ENCODE results near the gene MFSD12. TPM values are rescaled to one million over a fixed set of nuclear protein-coding genes. Genes with fewer than 3 reads are reported as not detected.

The MFSD12 gene
- total and polyA plus RNA-seq, 2 of the 8 experiments (the other 6 are each of a cell fraction or from before 2014, with no cell fraction given): 59.6 to 71.3 TPM

DNA sequence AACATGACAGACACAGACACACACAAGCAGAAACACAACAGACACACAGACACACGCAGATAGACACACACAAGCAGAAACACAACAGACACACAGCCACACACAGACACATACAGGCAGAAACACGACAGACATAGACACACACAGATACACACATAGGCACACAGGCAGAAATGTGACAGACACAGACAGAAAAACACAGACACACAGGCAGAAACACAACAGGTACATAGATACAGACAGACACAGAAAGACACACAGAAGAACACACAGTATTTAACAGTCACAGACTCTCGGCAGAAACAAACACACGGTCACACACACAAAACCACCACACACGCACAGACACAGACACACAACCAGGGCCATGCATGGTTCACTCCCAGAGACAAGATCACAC, 48.4 kb upstream of the MFSD12 start (continued):
- TF ChIP-seq, protein P1, sequence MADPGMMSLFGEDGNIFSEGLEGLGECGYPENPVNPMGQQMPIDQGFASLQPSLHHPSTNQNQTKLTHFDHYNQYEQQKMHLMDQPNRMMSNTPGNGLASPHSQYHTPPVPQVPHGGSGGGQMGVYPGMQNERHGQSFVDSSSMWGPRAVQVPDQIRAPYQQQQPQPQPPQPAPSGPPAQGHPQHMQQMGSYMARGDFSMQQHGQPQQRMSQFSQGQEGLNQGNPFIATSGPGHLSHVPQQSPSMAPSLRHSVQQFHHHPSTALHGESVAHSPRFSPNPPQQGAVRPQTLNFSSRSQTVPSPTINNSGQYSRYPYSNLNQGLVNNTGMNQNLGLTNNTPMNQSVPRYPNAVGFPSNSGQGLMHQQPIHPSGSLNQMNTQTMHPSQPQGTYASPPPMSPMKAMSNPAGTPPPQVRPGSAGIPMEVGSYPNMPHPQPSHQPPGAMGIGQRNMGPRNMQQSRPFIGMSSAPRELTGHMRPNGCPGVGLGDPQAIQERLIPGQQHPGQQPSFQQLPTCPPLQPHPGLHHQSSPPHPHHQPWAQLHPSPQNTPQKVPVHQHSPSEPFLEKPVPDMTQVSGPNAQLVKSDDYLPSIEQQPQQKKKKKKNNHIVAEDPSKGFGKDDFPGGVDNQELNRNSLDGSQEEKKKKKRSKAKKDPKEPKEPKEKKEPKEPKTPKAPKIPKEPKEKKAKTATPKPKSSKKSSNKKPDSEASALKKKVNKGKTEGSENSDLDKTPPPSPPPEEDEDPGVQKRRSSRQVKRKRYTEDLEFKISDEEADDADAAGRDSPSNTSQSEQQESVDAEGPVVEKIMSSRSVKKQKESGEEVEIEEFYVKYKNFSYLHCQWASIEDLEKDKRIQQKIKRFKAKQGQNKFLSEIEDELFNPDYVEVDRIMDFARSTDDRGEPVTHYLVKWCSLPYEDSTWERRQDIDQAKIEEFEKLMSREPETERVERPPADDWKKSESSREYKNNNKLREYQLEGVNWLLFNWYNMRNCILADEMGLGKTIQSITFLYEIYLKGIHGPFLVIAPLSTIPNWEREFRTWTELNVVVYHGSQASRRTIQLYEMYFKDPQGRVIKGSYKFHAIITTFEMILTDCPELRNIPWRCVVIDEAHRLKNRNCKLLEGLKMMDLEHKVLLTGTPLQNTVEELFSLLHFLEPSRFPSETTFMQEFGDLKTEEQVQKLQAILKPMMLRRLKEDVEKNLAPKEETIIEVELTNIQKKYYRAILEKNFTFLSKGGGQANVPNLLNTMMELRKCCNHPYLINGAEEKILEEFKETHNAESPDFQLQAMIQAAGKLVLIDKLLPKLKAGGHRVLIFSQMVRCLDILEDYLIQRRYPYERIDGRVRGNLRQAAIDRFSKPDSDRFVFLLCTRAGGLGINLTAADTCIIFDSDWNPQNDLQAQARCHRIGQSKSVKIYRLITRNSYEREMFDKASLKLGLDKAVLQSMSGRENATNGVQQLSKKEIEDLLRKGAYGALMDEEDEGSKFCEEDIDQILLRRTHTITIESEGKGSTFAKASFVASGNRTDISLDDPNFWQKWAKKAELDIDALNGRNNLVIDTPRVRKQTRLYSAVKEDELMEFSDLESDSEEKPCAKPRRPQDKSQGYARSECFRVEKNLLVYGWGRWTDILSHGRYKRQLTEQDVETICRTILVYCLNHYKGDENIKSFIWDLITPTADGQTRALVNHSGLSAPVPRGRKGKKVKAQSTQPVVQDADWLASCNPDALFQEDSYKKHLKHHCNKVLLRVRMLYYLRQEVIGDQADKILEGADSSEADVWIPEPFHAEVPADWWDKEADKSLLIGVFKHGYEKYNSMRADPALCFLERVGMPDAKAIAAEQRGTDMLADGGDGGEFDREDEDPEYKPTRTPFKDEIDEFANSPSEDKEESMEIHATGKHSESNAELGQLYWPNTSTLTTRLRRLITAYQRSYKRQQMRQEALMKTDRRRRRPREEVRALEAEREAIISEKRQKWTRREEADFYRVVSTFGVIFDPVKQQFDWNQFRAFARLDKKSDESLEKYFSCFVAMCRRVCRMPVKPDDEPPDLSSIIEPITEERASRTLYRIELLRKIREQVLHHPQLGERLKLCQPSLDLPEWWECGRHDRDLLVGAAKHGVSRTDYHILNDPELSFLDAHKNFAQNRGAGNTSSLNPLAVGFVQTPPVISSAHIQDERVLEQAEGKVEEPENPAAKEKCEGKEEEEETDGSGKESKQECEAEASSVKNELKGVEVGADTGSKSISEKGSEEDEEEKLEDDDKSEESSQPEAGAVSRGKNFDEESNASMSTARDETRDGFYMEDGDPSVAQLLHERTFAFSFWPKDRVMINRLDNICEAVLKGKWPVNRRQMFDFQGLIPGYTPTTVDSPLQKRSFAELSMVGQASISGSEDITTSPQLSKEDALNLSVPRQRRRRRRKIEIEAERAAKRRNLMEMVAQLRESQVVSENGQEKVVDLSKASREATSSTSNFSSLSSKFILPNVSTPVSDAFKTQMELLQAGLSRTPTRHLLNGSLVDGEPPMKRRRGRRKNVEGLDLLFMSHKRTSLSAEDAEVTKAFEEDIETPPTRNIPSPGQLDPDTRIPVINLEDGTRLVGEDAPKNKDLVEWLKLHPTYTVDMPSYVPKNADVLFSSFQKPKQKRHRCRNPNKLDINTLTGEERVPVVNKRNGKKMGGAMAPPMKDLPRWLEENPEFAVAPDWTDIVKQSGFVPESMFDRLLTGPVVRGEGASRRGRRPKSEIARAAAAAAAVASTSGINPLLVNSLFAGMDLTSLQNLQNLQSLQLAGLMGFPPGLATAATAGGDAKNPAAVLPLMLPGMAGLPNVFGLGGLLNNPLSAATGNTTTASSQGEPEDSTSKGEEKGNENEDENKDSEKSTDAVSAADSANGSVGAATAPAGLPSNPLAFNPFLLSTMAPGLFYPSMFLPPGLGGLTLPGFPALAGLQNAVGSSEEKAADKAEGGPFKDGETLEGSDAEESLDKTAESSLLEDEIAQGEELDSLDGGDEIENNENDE (IDR thresholded peaks at IDR 0.05; ENCODE audit: insufficient replicate concordance, low read length): no peak
- no peak for TF ChIP-seq EP300 (IDR thresholded peaks at IDR 0.05; ENCODE audit: borderline replicate concordance in 1 of 2, low read depth in 2 of 2, low read length in 2 of 2)
- no peak for TF ChIP-seq TBP (IDR thresholded peaks at IDR 0.05; ENCODE audit: low read depth, low read length)

Measured in H1 (cell line).